Activated CD4-positive, alpha-beta T cell treated with anti-CD3 and anti-CD28 coated beads, Interleukin-2, amount 50 U/mL, for 16 hours (primary cell): ENCODE results near the gene ELOVL6.
"Not testable (repeated sequence)": the region's sequence is repeated elsewhere in the genome, so short reads cannot be mapped to it uniquely, and the experiment has no call there.

ENCODE experiments used
- DNase-seq: peaks from one replicate; pipeline ENCODE4 v3.0.0-alpha.2; 2020

Gene ELOVL6

DNA sequence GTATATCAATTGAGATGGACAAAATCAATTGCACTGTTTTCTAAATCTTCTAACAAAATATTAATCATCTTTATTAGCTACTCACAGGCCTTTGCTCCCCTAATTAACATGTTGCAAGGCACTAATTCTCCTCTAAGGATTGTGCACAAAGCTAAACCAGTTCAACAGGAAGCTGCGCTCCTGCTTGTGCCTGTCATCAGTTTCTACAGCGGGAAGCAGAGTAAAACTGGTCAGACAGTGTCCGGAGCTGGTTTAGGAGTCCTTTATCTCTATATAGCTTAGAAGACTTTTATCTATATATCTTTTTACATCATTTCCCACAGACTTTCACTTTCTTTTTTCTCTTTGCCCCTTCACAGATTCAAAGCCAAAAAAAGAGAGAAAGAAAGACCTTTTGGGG lies 79.1 kb downstream of the ELOVL6 start:
- peak; percentile 2 for DNase-seq

DNA sequence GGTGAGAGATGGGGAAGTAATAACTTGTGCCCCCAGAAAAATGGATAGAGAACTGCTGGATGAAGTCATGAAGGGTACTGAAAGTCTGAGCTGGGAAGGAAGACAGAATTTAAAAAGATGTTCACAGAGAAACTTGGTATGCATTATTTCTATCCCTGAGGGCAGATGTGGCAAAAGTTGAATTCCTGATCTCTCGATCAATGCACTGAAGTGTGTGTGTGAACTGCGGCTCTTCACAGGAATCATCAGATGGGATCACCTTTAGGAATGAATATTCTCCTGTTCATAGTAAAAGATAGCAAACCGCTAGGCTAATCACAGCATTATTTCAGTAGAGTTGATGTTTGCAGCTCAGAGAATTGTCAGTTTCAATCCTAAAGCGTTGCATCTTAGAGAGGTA lies 86.4 kb downstream of the ELOVL6 start:
- DNase-seq, result no peak

DNA sequence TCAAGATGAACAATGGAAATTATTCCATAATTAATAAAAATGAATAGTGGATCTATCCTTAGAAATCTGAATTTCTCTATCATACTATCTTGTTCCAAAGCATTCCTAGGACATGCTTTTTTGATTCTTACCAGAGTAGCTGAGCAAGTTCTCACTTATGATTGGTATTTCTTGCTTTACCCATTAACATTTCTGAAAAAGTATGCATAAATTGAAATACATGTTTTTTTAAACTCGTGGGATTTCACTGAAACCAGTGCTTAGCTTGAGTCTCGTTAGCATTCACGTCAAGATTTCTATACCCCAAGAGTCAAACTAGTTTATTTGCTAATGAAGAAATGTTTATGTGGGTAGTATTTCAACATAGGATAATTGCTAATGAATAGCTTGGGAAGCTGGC lies 89.0 kb downstream of the ELOVL6 start:
- no peak for DNase-seq

DNA sequence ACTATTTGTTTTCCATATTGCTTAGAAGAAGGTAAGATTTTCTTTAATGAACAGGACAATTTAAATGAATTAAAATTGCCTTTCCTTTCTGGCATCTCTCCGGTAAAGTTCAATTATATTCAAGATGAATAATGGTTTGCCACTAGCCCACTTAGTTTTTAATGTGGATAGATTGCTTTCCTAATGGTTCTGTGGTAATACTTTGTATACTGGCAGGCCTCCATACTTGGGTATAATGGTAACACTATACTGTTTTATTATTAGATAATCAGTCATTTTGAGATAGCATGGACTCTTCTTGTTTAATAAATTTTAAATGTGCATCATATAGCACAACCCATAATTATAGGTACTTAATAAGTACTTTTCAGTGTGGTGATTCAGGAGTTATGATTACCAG lies 89.5 kb downstream of the ELOVL6 start:
- no peak for DNase-seq

DNA sequence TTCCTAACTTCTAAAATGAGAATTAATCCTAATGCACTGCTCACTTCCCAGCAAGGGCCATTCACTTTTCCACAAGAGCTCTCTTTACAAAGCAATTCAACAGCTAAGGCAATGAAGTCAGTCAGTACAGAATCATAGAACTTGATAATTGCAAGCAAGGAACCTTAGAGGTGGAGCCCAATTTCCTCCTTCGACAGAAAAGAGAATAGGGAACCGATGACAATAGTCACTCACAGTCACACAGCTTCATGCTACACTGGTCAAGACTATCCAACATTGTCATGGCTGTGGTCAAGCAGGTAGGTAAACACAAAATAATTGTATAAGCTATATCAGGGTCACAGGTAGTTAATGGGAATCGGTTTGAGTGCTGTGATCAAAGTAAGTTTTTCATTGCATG lies 90.0 kb downstream of the ELOVL6 start:
- no peak for DNase-seq

DNA sequence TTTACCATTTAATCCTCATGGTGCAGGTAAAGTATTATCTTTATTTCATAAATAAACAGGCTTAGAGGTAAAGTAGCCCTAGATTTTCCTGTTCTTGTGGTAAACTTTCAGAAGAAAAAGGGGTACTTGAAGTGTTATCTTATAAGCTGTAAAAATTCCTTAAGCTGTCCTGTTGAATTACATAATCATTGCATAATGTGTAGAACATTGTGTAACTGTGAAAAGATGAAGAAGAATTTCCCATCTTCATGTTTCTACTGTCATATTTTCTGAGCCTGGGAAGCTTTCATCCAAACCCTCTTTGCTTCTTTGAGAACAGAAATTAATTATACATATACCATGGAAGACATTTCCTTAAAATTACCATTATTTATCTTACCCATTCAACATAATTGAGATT lies 90.5 kb downstream of the ELOVL6 start:
- DNase-seq, result no peak

DNA sequence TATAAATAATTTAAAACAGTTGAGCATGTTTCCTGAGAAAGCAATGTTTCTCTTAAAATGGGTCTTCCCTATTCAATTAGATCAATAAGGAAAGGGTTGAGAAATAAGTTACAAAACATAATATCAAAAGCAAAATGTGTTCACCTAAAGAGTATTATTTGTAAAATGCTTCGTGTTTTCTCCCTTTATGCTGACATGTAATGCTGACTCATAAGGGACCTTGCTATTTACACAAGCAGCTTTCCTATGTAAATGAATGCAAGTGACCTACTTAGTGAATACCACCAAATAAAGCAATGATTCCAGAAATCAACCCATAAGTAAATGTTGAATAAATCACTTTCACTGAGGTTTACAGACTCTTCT lies 91.5 kb downstream of the ELOVL6 start:
- DNase-seq, result peak; percentile 35

DNA sequence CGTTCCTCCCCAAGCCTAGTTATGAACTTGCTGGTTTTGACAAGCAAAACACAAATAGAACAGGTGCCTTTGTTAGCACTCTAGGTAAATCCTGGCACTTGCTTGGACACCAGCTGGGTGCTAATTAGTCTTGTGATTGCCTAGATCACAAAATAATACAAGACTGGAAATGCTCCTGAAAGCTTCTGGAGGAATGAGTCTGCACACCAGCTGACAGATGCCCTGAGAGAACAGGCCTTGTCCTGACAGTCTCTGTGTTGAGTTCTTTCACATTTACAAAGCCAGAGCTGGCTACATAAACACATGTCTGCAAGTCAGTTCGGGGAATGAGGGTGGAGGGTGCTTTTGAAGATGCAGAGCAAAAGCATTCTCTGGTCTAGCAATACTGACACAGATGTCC lies 93.8 kb downstream of the ELOVL6 start:
- no peak for DNase-seq

DNA sequence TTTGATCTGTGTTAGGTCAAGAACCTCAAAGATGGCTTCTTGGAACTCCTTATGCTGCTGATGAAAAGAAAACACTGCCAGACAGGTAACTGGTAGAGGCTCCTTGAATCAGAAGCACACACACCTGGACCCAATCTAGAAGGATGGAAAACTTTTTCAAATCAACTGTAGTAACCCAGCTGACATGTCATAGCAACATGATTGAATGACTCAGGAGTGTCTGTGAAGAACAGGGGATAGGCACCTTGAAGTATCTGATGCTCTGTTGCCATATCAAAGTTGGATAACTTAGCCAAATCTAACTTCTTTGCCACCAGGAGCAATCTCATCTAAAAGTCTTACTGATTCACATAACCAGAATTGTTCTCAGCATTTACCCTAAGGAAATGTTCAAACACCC lies 98.8 kb downstream of the ELOVL6 start:
- DNase-seq, result no peak

DNA sequence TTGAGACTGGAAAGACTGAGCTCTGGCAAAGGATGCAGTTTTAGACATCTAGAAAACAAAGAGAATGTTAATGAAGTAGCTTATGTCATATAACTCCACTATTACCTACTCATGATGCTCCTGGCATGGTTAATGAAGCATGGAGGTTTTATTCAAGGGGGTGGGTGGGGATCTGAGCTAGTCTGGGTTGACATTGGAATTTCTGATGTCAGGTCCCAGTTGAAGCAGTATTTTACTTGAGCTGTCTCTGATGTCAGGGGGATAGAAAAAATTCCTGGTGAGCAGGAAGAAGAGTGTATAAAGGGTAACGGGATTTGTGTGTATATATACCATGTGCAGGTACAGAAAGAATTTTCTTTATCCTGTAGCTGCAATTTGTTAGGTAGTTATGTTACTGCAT lies 102.0 kb downstream of the ELOVL6 start:
- DNase-seq, result no peak

DNA sequence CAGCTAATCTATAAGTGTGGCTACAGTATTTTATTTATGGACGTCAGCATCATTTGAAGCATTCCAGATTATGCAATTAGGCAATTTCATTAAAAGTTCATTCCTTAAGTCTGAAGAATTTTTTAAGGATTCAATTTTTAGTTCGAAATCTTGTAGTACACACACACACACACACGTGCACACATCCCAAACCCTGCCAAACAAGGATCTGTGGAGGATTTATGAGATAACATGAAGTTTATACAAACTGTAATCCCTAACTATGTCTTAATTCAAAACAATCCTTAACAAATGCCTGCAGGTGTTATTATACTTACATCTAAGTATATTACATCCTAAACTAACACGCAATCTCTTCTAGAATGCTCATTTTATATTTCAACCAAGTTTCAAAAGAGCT lies 105.8 kb downstream of the ELOVL6 start:
- no peak for DNase-seq

DNA sequence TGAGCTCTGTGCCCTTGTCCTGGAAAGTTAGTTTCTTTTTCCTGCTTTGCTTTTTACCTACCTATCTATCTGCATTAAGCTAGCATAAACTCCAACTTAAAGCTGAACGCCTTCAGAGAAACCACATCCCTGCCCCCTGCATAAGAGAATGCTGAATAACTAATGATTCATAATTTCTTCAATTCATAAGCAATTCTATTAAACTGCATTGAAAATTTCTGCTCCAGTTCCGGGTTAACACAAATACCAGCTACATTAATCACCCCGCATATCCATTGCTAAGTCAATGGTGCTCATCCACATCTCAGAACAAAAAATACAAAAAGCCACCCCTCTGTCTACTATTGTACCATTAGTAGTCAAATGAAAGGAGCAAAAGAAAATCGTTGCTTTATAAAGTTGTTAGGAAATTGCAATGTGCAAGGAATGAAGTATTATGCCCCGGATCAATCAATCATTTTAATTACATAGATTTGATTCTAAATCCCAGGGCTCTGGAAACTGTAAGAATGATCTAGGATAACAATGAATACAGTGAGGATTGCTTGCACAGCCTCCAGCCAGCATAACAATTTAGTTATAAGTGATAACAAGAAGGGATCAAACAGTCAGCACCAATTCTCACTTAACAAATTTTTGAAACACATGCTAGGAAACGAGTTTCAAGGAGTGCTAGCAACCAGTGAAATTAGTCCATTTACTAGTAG lies 106.8 kb downstream of the ELOVL6 start:
- DNase-seq, result no peak

DNA sequence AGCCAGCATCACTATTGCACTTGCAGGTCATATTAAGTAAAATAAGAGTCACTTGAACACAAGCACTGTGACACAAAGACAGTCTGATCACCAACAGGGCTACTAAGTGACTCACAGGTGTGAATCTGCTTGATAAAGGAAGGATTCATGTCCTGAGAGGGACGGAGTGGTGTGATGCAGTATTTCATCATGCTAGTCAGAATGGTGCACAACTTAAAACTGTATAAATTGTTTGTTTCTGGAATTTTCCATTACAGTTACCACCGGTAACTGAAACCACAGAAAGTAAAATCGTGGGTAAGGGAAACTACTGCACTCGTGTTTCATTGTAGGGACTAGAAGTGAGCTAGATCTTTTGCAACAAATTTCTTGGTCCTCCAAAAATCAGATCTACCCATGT lies 109.7 kb downstream of the ELOVL6 start:
- DNase-seq, result peak; percentile 62

DNA sequence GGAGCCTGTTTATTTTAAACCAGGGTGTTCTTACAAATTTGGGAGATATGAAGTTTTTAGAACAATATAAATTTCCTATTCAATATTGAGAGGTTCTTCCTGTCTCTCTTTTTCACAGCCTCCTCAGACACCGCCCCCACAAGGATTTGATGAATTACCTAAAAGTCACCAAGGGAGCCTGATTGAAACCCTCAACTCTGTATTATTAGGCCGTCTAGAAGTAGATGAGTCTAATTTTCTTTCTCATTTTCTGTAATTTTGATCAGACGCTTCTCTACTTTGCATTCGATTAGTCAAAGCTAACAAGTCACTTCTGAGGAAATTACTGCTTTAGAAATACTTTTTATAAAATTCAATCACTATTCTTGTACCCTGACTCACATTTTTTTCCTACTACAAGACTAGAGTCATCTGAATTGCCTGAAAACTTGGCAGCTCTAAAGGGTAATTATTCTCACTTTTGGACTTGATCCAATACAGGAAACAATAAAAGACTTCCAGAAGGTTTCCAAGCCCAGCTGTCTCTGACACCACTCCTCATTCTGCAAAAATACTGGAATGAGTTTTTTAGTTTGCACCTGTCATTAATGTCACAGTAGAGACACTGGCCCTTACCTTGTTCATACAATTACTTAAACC lies 111.2 kb downstream of the ELOVL6 start:
- DNase-seq, result no peak

DNA sequence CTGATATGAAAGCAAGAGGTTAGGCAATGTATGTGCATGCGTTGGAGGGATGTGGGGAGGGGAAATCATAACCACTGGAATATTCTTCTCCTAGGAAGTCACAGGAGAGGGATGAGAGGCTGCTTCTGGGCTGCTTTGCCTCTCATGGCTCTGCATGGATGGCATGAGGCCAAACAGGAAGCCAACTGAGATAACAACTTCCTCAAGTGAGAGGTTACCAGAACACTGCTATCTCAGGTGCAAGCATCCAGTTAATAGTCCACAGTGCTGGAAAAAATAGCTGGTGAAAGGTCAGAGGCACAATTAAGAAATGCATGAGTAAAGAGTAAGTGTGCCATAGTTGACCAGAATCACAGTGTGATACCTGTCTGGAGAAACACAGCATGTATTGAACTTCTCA lies 113.3 kb downstream of the ELOVL6 start:
- no peak for DNase-seq

DNA sequence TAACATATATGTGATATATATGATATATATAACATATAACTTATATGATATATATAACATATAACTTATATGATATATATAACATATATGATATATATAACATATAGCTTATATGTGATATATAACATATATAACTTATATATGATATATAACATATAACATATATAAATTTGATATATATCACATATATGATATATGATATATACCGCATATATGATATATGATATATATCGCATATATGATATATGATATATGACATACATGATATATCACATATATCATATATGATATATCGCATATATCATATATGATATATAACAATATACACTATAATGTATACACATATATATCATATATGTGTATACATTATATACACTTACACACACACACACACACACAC lies 114.3 kb downstream of the ELOVL6 start:
- DNase-seq, result no peak

DNA sequence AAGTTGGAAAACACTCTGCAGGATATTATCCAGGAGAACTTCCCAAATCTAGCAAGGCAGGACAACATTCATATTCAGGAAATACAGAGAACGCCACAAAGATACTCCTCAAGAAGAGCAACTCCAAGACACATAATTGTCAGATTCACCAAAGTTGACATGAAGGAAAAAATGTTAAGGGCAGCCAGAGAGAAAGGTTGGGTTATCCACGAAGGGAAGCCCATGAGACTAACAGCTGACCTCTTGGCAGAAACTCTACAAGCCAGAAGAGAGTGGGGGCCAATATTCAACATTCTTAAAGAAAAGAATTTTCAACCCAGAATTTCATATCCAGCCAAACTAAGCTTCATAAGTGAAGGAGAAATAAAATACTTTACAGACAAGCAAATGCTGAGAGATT lies 120.3 kb downstream of the ELOVL6 start:
- not testable (repeated sequence) for DNase-seq

DNA sequence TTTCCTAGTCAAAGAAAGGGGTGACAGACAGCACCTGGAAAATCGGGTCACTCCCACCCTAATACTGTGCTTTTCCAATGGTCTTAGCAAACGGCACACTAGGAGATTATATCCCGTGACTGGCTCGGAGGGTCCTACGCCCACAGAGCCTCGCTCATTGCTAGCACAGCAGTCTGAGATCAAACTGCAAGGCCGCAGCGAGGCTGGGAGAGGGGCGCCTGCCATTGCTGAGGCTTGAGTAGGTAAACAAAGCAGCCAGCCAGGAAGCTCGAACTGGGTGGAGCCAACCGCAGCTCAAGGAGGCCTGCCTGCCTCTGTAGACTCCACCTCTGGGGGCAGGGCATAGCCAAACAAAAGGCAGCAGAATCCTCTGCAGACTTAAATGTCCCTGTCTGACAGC lies 121.6 kb downstream of the ELOVL6 start:
- DNase-seq, result not testable (repeated sequence)

DNA sequence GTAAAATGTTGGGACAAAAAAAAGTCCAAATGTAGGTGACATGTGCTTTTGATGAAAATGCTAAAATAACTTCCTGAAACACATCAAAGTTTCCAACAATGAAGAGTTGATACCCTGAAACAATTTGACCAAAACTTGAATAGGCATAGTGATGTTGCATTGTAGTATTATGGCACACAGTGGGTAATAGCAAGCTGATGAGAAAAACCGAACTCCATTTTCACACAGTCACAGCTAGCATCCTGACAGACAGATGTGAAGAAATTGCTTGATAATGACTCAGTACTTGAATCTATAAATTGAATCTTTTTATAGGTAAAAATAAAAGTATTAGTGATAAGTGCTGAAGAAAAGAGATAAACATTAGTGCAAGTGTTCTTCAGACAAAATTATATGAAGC lies 122.5 kb downstream of the ELOVL6 start:
- DNase-seq, result no peak

DNA sequence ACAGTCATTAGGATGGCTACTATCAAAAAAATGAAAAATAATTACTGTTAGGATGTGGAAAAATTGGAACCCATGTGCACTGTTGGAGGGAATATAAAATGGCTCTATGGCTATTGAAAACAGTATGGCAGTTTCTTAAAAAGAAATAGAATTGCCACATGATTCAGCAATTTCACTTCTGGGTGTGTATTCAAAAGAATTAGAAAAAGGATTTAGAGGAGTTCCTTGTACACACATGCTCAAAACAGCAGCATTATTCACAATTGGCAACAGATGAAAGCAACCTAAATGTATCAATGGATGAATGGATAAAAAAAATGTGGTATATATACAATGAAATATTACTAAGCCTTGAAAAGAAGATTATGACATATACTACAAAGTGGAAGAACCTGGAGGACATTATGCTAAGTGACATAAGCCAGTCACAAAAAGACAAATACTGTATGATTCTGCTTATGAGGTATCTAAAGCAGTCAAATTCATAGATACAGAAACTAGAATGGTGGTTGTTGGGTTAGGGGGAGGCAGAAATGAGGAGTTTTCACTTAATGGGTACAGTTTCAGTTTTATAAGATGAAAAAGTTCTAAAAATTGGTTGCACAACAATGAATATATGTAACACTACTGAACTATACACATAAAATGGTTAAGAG lies 123.2 kb downstream of the ELOVL6 start:
- DNase-seq, result no peak

DNA sequence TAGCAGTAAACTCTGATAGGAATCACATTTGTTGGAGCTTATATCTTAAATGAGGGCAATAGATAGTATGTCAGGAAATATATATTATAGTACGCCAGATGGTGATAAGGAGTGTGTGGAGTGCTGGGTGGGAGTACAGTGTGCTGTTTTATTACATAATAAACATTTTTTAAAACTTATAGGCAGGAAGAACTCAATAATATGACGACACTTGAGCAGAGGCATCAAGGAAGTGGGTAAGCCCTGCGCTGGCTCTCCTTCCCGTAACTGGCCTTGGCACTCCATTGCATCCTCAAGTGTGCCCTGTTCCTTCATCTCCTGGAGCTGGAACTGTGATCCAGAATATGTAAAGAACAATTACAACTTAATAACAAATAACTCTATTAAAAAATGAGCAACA lies 123.8 kb downstream of the ELOVL6 start:
- no peak for DNase-seq

DNA sequence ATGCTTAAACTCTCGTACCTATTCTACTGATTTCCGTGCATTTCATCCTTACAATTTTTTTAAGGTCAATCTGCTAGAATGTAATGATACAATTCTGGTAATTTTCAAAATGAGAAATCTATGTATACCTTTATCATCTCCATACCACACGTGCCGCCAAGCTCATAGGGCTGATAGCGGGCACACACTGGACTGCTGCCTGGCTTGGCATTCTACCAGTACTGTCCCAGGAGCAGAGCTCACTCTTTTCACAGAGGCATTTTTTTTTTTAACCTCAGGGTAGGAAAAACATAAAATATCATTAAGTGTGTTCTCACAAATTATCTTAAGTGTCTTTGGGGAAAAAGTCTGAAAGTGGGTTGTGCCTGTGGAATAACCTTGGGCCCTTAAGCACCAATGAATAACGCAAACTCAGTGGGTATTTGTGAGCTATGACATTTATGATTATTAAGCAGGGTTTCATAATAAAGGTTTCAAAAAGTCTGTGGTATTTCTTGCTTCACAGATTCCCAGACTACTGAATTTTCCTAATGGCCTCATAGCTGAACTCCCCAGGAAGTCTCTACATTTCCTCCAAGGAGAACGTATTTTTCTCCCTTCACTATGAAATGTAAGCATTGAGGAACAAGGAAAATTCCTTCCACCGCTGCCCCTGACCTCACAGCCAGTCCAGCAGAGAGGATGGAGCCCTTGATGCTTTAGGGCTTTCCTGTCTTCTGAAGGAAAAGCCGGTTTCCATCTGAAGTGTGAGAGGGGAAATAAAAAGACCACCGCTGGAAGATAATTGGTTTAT lies 125.2 kb downstream of the ELOVL6 start:
- DNase-seq, result no peak

DNA sequence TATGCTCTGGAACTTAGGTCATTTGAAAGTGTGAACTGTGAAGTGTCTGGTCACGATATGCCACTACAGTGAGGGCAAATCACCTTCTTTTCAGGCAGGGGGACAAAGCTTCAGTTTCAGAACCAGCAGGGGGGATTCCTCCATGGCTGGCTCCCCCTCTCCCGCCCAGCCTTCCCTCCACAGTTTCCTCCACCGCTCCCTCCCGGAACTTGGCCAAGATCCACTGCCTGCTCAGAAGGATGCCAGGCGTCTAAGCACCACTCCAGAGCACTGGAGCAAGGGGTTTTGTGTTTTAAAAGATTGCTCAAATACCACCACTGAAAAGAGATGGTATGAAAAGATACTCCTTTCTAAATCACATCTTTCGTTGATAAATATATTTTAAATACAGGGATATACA lies 126.9 kb downstream of the ELOVL6 start:
- no peak for DNase-seq

DNA sequence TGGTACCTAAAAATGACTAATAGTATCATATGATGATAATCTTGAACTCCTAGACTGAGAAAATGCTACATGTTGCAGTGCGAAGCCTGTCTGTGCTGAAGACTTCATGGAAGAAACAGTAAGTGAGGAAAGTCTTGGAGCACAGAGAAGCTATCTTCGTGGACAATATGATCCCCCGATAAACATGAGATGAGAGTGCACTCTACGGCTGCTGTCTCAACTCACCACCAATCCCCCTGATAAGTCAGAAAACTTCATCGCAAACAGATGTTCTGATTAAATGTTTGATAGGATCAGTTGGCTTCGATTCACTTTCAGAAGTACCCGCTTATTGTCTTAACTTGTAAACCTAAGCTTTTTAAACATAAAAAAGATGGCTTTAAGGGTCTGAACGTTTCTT lies 130.2 kb downstream of the ELOVL6 start:
- no peak for DNase-seq
